Motor neuron (in vitro differentiated cells): ENCODE measurements around the gene DDX23. TPM values are rescaled to one million over a fixed set of nuclear protein-coding genes. Genes with fewer than 3 reads are reported as not detected.
"Not testable (repeated sequence)": the region's sequence is repeated elsewhere in the genome, so short reads cannot be mapped to it uniquely, and the experiment has no call there.

Experiments
- ATAC-seq, 8 experiments: fragments of 200-7000 bp; cut with Tn5 transposase; replicated peaks in 6 of 8; 2 replicates each; pipeline ENCODE4 v1.8.0; 2021; ENCODE audit warnings: mild to moderate bottlenecking in 8 of 8, moderate library complexity in 8 of 8
- H3K27ac ChIP-seq, 2 donors: fragments of 250-450 bp; sonication (Bioruptor Pico); 2 replicates each; pipeline ENCODE4 v1.9.0; 2021; ENCODE audit warnings: antibody characterized with exemption in 2 of 2, mild to moderate bottlenecking in 2 of 2, moderate library complexity in 1 of 2
- H3K4me1 ChIP-seq, 2 donors: fragments of 250-450 bp; sonication (Bioruptor Pico); replicated peaks in 1 of 2; 2 replicates each; pipeline ENCODE4 v1.6.1; 2021; ENCODE audit warnings: antibody characterized with exemption in 2 of 2, mild to moderate bottlenecking in 2 of 2, moderate library complexity in 1 of 2
- H3K4me3 ChIP-seq, 5 donors: fragments of 250-450 bp; sonication (Bioruptor Pico); 2 replicates each; pipeline ENCODE4 v1.9.0; 2021; ENCODE audit warnings: antibody characterized with exemption in 5 of 5, mild to moderate bottlenecking in 5 of 5, moderate library complexity in 4 of 5
- WGBS, 10 experiments: fragments of 450-650 bp; shearing (Covaris generic); methylation state at CpG; one replicate each; pipeline ENCODE4 v1.0.0; 2022; 5-methylcytosine and 5-hydroxymethylcytosine counted together
- in situ Hi-C, 9 experiments: fragments of 400-800 bp; cut with MboI; loops; one replicate each; pipeline ENCODE4 v1.15.0; 2021; ENCODE audit warnings: low sequenced_read_pairs in 9 of 9, low pct_unique_long_range_greater_than_20kb in 2 of 9; ENCODE audit not compliant: unreplicated experiment in 9 of 9
- total RNA-seq, 8 experiments: library from RNA; unstranded; fragments of 300-600 nt; gene quantifications; 2 replicates each; pipeline versions ENCODE4 v1.2.3 to v1.2.4, GENCODE V29; 2022

DDX23 gene
- total RNA-seq, 8 experiments from 2014 or later: 31.8 to 94.8 (median 54.2) TPM

DNA sequence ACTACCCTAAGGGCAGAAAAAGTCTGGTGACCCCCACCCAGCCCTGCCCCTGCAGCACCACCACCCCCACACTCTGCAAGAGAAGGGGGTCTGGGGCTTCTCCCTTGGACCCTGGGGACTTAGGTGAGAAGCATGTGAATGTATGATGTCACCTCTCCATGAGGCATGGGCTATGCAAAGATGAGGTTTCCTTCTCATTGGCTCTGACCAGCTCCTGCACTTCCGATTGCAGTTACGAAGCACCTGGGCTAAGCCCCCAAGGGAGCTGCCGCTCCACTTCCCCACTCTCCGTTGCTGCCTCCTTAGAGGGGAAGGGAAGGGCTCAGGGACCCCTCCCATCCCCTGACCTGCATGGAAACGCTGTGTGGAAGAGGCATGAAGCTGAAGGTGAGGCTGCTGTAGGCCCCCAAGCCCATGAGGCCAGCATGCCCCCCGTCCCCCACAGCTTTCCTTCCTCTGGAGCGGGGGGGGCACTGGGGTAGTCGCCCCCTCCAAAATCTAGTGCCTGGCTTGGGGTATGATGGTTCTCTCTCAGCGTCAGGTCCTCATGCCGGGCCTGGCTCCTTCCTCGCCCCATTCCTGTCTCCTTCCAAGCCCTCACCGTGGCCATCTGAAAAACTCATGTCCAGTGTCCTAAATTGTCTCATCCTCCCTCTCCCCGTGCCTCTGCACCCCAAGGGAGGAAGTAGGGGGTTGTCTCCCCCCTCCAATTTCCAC lies 5.5 kb upstream of the DDX23 start:
- Histone ChIP-seq H3K4me3 (no peak overlapping the region), H3K27ac (no peak overlapping the region), H3K4me1 (peaks cover 2 to 5% of the 10 kb centered on the region in 2 donors)
- in situ Hi-C loops: no loop called here
- ATAC-seq: no peak
- WGBS, 10 experiments: 28 to 85% (median 80%) methylated on average over 1 to 4 of the region's 13 CpGs; no CpG with 5 or more reads in 5 of the 10 experiments

DNA sequence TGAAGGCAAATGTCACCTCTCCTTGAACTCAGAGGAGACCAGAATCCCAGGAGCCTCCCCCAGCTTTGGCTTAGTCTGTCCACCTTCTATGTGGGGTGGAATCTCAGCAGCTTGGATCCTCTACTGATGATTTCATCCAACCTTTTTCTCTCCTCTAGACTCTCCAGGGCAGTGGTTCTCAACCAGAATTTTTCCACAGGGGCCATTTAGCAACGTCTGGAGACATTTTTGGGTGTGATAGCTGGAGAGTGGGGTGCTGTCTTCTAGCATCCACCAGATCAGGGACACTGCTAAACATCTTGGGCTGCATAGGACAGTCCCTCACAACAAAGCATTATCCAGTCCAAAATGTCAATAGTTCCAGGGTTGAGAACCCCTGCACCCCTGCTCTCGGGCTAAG lies 4.4 kb upstream of the DDX23 start:
- in situ Hi-C loops: no loop called here
- WGBS, 10 experiments: 0 to 67% (median 13%) methylated on average over 1 of the region's 2 CpGs; no CpG with 5 or more reads in 6 of the 10 experiments
- H3K4me1 ChIP-seq: peaks cover 0 to 4% of the 10 kb centered on the region in 2 donors
- no peak overlapping the region for H3K4me3 ChIP-seq
- no peak overlapping the region for H3K27ac ChIP-seq
- no peak for ATAC-seq

DNA sequence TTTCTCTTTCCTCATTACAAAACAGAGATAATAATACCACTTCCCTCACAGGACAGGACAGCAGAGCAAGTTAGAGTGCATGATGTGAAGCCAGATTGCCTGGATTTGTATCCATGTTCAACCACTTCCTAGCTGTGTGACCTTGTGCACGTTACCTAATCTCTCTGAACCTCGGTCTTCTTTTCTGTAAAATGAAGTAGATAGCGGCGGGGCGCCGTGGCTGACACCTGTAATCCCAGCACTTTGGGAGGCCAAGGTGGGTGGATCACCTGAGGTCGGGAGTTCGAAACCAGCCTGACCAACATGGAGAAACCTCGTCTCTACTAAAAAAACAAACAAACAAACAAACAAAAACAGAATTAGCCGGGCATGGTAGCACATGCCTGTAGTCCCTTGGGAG lies 3.0 kb upstream of the DDX23 start:
- H3K4me3 ChIP-seq, in situ Hi-C loops, H3K27ac ChIP-seq, ATAC-seq, H3K4me1 ChIP-seq: not testable (repeated sequence)
- WGBS, 10 experiments: 70 to 100% (median 88%) methylated on average over 1 to 8 of the region's 10 CpGs; no CpG with 5 or more reads in 2 of the 10 experiments

DNA sequence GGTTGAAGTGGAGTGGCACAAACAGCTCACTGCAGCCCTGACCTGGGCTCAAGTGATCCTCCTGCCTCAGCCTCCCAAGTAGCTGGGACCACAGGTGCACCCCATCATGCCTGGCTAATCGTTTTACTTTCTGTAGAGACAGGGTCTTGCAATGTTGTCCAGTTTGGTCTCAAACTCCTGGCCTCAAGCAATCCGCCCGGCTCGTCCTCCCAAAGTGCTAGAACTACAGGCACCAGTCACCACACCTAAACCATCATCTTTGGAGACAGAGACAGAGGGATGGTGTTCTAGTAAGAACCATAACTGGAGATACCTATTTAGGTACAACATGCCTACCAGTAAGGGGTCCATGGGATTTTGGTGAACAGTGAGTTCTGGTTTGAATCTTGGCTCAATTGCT lies 2.5 kb upstream of the DDX23 start:
- Histone ChIP-seq H3K4me3 (no peak overlapping the region), H3K27ac (no peak overlapping the region), H3K4me1 (peaks cover 6 to 8% of the 10 kb centered on the region in 2 donors)
- ATAC-seq: no peak
- in situ Hi-C loops: no loop called here
- WGBS, 10 experiments: 43 to 100% (median 93%) methylated on average over 1 to 4 of the region's 4 CpGs; no CpG with 5 or more reads in 4 of the 10 experiments

- H3K4me1 ChIP-seq: peaks cover 6 to 8% of the 10 kb centered on the region in 2 donors
- peak; percentile 12 to 36 (median 32) for ATAC-seq
- H3K4me3 ChIP-seq: peak overlapping the region; percentile 70 to 93 (median 82)
- 0 to 40% (median 16%) methylated on average over 2 to 11 of the region's 11 CpGs for WGBS, 10 experiments
- in situ Hi-C loops: no loop called here
- H3K27ac ChIP-seq: no peak overlapping the region
These were observed 1.0 kb upstream of the DDX23 start for GRCh38 chr12:48852734-48853688.

- in situ Hi-C loops, ATAC-seq, H3K4me3 ChIP-seq, H3K4me1 ChIP-seq, H3K27ac ChIP-seq: not testable (repeated sequence)
- no CpG with 5 or more reads among the region's 29 CpGs for WGBS, 10 experiments
These were observed 9.9 kb downstream of the DDX23 start for GRCh38 chr12:48842021-48842420.

GRCh38 chr12:48838048-48838447 lies 13.9 kb downstream of the DDX23 start:
- Histone ChIP-seq H3K27ac (no peak overlapping the region), H3K4me1 (no peaks in the 10 kb centered on the region), H3K4me3 (no peak overlapping the region)
- in situ Hi-C loops: no loop called here
- 59 to 100% (median 100%) methylated on average over 1 to 4 of the region's 4 CpGs; no CpG with 5 or more reads in 3 of the 10 experiments for WGBS, 10 experiments
- ATAC-seq: no peak

- in situ Hi-C loops: no loop called here
- ATAC-seq: no peak
- no peak overlapping the region for H3K4me3 ChIP-seq
- 74 to 100% (median 93%) methylated on average over 1 to 9 of the region's 12 CpGs; no CpG with 5 or more reads in 4 of the 10 experiments for WGBS, 10 experiments
- H3K27ac ChIP-seq: no peak overlapping the region
- no peaks in the 10 kb centered on the region for H3K4me1 ChIP-seq
These were observed 19.5 kb downstream of the DDX23 start for GRCh38 chr12:48832321-48833060.

- H3K4me1 ChIP-seq: no peaks in the 10 kb centered on the region
- no peak for ATAC-seq
- WGBS, 10 experiments: 74 to 100% (median 89%) methylated on average over 2 to 6 of the region's 6 CpGs
- H3K27ac ChIP-seq: no peak overlapping the region
- no peak overlapping the region for H3K4me3 ChIP-seq
- in situ Hi-C loops: no loop called here
These were observed 20.7 kb downstream of the DDX23 start for GRCh38 chr12:48831257-48831656.

GRCh38 chr12:48828841-48829575 lies 23.0 kb downstream of the DDX23 start:
- Histone ChIP-seq H3K4me3 (no peak overlapping the region), H3K4me1 (no peaks in the 10 kb centered on the region), H3K27ac (no peak overlapping the region)
- ATAC-seq: no peak
- WGBS, 10 experiments: 60 to 100% (median 96%) methylated on average over 1 to 5 of the region's 16 CpGs; no CpG with 5 or more reads in 5 of the 10 experiments
- in situ Hi-C loops: no loop called here

GRCh38 chr12:48828293-48828692 lies 23.7 kb downstream of the DDX23 start:
- ATAC-seq: peak in 3 of 8 experiments; percentile 17 to 73 (median 68)
- in situ Hi-C loops: no loop called here
- no CpG with 5 or more reads among the region's 2 CpGs for WGBS, 10 experiments
- Histone ChIP-seq H3K4me3 (no peak overlapping the region), H3K4me1 (no peaks in the 10 kb centered on the region), H3K27ac (no peak overlapping the region)

- peak in 4 of 8 experiments; percentile 8 to 24 (median 20) for ATAC-seq
- in situ Hi-C loops: no loop called here
- Histone ChIP-seq H3K27ac (no peak overlapping the region), H3K4me1 (no peaks in the 10 kb centered on the region), H3K4me3 (no peak overlapping the region)
- 93 to 100% (median 94%) methylated on average over 1 to 6 of the region's 17 CpGs; no CpG with 5 or more reads in 7 of the 10 experiments for WGBS, 10 experiments
These were observed 24.4 kb downstream of the DDX23 start for GRCh38 chr12:48827513-48828096.
